GM21367 (cell line): Measurements from ENCODE around the gene CAMK2A.

Source experiments
- ATAC-seq: cut with Tn5 transposase; IDR thresholded peaks from one replicate; pipeline ENCODE4 v1.9.1; 2021; ENCODE audit not compliant: unreplicated experiment

Gene CAMK2A

DNA sequence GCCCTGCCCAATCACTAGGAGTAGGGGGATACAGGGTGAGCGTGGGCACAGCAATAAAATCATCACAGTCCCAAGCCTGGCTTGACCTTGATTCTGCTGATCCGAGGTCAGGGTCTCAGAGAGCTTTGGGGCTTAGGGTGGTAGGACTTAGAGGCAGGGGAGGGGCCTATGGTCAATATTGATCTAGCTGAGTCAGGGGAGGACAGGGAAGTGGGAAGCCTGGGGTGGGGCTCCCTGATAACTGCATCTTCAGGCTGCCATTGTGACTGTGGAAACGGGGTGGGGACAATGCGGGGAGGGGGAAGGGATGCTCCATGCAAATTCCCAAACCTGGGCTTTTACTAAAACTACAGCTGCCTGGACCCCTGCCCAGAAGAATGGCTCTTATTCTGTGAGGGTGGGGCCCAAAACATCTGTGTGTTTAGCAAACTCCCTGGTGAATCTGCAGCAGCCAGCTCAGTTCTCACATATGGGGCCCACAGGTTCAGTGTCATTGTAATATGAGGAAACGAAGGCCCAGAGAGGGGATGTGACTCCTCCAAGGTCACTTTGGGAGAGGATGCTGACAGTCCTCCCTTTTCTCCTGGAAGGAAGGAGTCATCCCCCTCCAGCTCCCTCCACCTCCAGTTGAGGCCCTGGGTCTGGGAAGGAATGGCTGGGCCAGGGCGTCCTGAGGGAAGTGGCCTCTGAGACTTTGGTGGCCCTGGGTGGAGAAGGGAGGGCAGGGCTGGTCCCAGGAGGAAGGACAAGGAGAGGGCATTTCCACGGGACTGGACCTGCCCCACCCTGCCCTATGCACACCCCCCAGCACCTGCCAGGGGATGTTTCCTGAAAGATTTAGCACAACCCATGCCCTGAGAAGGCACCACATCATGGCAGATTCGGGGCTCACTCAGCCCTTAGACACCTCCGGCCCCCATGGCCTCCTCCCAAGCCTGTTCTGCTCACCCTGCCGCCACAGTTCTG is 73.3 kb downstream of the CAMK2A start:
- ATAC-seq = no peak

DNA sequence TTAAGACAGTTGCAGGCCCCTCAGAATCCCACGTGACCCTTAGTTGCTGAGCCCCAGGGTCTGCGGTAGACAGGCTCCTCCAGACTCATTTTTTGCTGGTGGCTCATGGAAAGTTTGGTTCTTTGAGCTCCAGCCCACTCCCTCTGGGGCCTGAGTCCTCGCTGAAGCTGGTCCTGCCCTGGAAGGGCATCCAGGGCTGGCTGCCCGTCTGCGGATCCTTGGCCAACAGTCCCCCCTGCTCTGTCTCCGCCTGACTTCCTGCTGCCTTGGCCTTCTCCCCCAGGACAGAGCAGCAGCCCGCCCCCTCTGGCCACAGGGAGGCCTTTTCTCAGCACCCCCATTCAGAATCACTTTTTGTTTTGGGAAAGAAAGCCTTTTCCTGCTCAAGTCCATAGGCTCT is 75.3 kb downstream of the CAMK2A start:
- no peak for ATAC-seq

DNA sequence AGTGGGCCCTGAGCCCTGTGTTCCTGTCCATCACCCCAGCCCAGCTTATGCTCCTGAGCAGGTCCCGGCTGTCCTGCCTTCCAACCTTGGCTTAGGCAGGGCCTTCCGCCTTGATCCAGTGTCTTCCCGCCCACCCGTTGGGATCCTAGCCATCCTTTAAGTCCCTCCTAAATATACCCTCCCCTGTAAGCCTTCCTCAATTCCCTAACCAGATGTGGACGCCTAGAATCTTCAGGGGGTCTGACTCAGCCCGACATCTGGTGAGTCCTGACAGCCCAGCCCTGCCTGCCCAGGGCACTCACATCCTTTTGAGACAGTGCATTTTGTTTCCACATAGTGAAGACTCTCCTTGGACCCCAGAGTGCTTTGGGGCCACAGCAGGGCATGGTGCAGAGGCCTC is 76.0 kb downstream of the CAMK2A start:
- ATAC-seq = no peak

DNA sequence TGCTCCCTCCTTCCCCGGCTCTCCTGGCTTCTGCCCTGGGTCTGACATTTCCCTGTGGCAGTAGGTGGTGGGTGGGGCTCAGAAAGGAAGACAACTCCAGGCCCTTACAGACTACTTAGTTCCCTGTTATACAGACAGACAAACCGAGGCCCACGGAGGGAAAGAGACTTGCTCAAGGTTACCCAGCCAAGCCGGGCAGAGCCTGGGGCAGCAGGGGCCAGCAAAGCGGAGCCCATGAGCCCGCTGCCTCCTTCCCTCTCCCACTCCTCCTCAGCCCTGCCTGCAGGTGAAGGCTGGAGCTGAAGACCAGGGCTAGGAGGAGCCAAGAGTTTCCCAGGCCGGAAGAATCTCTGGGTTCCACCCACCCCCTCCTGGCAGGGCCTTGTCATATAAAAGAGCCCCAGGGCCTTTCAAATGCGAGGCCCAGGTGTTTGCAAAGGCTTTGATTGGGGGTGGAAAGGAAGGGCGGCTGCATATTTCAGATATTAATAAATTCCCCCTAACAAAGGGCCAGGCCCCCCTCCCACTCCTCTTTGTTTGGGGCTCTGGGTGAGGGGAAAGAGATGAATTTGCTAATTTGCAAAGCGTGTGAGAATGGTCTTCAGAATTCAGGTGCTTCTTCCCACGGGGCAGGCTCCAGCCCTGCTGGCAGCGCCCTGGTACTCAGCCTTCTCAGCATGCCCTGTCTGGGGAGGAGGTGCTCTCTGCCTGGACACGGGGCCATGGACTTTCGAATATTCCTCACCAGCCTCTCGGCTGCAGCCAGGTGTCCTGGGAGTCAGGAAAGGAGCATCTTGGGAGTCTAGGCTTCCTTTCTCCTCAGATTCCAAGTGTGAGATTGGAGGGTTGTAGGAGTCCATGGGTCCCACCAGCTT is 78.2 kb downstream of the CAMK2A start:
- ATAC-seq = no peak

DNA sequence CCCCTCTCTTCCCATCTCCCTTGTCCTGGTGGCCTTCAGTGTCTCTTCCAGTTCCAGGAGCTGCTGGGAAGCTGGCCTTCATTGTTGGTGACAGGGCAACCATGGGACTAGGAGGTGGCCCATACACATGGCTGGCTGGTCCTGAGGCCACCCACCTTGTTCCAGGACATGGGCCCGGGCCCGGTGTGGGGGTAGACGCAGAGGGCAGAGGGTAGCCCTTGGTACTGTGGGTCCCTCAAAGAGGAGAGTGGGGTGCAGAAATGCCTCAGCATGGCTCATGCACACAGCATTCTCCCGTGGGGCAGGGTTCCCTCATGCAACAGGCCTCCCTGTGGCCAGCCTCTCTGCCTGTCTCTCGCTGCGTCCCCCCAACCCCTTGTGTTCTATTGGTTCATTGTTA is 78.9 kb downstream of the CAMK2A start:
- no peak for ATAC-seq

DNA sequence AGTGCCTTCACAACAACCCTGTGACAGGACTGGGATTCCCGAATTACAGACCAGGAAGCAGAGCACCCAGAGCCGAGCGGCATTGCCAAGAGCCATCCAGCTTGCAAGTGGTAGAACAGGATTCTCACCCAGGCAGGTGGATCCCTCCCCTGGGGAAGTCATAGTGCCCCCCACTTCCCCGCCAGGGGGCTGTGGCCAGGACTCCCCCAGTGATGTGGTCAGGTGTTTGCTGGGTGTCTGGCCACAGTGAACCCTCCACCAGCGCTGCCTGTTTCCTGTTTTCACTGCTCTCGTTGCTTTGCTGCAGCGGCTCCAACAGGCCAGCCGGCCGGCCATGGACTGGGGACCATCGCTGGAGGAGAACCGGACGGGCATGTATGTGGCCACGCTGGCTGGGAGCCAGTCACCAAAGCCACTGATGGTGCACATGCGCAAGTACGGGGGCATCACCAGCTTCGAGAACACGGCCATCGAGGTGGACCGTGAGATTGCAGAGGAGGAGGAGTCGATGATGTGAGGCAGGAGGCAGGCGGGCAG is 80.4 kb downstream of the CAMK2A start:
- no peak for ATAC-seq

DNA sequence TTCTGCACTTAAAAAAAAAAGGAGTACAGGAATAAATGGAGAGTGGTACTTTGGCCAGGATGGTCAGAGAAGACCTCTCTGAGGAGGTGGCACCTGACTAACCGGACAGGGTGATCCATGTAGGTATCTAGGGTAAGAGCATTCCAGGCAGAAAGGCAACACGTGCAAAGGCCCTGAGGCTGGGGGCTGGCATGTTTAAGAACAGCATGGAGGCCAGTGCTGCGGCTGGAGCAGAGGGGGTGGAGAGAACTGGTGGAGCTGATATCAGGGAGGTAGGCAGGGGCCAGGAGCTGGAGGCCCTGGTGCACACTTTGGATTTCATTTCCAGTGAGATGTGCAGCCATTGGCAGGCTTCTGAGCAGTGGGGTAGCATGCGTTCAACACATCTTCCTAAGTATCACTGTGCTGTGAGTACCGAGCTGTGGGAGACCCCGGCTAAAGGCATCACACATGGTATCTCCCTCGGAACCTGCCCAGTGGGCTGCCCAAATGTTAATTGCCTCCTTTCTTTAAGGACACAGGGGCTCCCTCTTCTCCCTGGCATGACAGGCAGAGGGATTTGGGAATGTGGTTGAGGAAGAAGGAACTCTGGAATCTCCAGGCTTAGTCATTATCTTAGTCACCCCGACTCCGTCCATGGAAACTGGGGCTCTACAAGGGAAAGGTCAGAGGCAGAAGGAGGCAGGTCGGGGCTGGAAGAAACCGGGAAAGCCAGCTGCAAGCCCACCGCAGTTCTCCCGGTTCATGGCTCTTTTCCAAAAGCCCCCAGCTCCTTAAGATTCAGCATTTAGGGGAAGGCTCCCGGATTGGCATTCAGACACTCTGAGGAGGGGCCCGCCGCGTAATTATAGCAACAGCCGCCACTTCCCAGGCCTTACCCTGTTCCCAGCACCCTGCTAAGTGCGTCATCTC is 81.1 kb downstream of the CAMK2A start:
- ATAC-seq = no peak

DNA sequence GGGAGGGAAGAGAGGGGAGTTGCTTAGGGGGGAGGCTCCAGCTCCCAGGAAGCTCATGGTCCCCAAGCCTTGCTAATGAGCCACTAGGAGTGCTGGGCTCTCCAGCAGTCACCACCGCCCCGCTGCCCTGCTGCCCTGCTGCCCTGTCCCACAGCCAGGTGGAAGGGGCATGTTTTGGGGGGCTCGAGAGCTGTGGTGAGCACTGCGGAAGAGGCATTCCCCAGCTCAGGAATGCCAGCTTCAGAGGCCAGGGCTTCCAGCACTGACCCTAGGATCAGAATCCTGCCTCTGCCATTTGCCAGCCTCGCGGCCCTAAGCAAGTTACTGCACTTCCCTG is 82.8 kb downstream of the CAMK2A start:
- ATAC-seq = no peak

DNA sequence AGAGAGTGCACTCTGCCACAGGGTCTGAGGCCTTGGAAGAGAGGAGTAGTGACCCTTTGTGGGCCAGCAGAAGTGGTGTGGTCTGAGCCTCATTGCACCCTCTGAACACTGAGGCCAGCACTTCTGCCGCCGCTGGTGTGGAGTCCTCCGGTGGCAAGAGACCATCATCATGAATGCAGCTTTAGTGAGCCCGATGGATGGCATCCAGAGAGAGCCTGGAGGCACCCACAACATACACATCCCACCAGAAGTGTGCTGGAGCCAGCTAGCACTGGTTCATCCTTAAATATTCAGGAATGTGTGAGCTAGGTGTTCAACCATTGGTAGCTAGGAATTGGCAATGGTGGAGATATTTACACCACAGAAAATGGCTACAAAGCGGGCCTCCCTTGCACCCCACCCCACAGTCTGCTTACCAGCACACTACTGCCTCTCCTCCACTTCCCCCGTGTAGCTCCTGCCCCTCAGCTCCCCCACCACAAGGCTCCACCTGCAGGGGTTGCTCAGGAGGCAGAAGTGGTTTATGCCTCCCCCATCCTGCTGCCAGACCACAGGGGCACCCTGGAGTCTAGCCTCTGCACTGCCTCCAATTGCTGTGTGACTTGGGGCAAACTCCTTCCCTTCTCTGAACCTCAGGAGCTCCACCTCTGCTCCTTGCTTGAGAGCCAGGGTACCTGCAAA is 83.3 kb downstream of the CAMK2A start:
- no peak for ATAC-seq

DNA sequence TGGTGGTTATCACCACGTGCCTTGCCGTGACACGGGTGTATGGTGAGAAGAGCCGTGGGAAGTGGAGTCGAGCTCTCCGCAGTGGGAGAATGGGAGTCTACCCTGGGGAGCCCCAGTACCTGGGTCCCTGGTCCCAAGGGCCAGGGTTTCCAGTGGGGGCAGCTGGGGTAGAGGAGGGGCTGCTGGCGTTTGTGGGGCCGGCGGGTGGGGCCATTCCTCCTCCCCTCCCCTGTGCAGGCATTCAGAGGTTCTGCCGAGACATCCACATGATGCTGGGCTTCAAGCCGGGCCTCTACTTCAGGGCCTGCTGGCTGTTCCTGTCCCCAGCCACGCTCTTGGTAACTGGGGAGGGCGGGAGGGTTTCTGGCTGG is 85.0 kb downstream of the CAMK2A start:
- no peak for ATAC-seq

DNA sequence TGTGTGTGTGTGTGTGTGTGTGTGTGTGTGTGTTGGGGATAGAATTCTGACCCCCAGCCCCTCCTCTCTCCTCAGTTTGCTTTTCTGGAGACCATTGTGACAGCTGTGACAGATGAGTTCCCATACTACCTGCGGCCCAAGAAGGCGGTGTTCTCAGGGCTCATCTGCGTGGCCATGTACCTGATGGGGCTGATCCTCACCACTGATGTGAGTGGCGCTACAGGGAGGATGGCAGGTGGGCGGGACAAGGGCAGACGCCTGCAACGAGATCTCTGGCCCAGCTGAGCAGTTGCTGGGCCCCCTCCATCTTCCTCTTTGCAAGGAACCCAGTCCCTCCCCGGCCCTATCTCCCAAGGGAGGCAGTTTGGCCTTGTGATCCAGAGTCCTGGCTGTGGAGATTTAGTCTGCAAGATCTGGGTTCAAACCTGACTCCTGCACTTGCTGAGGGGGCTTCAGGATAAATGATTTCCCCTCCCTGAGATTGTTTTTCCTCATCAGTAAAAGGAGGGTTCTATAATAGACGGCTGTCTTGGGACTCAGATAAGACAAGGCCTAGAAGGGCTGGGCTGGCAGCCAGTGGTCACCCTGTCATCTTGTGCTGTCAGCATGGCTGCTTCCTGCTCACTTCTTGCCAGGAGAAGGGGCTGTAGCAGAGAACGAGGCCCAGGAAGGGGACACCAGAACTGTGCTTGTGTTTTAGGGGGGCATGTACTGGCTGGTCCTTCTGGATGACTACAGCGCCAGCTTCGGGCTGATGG is 85.6 kb downstream of the CAMK2A start:
- ATAC-seq = no peak

DNA sequence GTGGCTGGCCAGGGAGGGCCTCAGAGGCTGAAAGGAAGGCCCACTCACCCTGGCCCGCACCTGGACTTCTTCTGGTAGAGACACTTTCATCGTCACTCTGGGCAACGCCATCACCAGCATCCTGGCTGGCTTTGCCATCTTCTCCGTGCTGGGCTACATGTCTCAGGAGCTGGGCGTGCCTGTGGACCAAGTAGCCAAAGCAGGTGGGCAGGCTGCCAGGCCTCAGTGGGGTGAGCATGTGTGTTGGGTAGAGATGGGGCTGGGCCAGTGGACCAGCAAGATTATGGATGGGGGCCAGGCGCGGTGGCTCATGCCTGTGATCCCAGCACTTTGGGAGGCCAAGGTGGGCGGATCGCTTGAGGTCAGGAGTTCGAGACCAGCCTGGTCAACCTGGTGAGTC is 87.1 kb downstream of the CAMK2A start:
- ATAC-seq = no peak

DNA sequence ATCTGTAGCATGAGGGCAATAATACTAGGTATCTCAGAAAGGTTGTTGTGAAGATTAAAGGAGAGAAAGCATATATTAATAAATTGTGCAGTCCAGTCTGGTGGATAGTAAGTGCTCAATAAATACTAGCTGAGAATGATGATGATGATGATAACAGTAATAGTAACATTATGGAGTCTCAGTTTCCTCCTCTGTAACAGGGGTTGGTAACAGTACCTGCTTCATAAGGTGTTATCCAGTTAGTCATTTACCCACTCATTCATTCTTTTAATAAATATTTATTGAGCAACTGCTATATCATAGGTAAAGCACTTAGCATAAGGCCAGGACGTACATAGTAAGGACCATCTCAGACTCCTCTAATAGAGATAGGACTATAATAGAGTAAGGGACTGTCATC is 92.1 kb downstream of the CAMK2A start:
- ATAC-seq = no peak

DNA sequence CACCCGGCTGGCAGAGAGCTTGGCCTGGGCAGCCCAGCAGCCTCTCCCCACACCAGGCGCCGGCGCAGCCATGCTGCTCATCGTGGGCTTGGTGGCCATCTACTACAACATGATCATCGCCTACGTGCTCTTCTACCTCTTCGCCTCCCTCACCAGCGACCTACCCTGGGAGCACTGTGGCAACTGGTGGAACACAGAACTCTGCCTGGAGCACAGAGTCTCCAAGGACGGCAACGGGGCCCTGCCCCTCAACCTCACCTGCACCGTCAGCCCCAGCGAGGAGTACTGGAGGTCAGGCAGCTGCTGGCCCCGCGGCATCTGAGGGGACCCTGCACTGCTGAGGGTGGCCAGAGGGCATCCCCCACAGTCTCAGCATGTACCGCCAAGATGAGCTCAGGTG is 92.6 kb downstream of the CAMK2A start:
- ATAC-seq = no peak

DNA sequence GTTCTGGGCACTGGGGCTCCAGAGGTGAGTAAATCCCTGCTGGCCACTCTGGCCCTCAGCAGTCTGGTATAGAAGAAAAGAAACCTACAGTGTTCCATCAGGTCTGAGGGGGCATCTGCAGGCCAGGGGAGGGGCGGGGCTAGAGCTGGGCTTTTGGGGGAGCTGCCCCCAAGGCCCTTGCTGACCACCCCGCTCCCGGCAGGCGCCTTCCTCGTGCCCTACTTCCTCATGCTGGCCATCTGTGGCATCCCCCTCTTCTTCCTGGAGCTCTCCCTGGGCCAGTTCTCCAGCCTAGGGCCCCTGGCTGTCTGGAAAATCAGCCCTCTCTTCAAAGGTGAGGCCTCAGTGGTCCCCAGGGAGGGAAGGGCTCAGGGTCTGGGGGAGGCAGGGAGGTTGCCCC is 93.1 kb downstream of the CAMK2A start:
- no peak for ATAC-seq

DNA sequence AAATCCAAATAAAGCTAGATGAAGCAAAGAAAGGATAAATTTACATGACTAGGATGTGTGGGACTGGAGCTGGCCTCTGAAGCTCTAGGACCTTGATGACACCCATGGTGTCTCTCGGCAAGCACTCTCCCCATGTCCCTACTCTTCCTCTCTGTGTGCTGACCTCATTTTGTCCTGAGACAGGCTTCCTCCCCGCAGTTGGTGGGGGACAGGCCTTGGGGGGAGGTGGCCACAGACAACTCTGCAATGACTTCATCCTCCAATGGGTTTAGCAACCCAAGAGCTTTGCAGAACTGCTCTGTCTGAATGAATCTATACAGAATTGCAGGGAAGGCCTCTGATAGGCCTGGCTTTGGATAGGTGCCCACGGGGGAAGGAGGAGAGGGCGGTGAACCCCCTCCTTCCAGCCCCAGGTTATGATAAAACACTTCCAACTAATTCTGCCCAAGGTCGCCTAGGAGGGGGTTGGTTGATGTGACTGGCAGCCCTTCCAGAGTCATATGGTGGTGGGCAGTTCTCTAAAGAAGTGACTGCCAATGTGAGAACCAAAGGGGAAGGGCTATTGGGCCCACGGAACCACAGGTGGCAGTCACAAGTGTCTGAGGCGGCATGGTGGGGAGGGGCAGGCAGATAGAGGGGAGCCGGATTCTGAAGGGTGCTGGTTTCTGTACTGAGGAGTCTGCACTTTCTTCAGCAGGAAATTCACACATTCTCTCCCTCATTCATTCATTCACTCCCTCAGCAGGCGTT is 93.7 kb downstream of the CAMK2A start:
- no peak for ATAC-seq

DNA sequence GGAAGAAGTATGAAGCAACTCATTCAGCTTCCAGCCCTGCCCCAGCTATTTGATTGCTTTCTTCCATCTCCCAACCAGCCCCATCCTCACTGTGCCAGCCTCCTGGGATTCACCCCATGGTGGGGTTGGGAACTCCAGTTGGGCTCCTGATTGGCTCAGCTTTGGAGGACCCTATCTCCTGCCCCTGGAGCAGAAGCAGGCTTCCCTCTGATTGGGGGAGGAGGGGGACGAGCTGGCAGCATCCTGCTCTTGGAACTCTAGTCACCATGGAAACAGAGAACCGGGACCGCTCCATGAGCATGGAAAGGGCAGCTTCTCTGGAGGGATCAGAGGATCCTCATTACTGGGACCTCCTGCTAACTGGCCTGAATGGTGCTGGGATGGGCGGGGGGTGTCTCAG is 97.1 kb downstream of the CAMK2A start:
- no peak for ATAC-seq

DNA sequence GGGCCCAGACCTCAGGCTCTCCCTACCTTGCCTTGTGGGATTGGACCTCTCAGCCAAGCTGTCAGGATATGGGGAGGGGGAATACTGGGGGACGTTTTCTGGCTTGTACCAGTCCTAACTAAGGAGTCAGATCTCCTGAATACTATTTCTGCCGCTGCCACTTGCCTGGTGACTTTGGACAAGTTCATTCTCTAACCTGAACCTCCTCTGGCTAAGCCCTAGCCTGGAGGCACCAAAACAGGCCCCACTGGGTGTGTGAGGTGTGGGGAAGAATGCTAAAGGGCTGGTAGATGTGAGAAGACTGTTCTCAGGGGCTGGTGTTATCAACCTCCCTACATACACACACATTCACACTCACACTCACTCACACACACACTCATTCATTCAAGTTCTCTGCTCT is 98.6 kb downstream of the CAMK2A start:
- no peak for ATAC-seq

DNA sequence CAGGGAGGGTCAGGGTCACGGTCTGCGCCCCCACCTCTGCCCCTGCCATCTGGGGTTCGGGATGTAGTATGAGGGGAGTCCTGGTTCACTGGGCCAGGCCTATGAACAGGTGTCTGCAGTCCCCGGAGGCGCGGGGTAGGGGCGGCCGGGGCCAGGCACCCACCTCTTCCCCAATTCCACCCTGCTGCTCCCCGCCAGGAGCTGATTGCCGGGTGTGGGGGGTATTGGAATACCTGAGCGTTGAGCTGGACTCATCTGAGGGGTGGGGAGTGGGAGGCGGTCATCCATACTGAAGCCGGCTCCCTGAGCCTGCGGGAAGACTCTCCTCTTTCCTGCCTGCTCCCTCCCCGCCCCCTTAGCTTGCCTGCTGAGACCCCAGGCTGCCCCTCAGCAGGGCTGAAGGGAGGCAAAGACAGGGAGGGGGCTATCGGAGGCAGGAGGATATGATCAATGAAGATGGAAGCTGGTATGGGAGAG is 99.0 kb downstream of the CAMK2A start:
- no peak for ATAC-seq
